HFFc6 (cell line): ENCODE results near the gene ATP6AP1. TPM values are rescaled to one million over a fixed set of nuclear protein-coding genes. Genes with fewer than 3 reads are reported as not detected.

Experiments
- DNase-seq: peaks from one replicate; pipeline ENCODE4 v3.0.0-alpha.2; 2018
- H3K27ac Mint-ChIP-seq: 2 replicates; pipeline ENCODE4 v1.8.0; 2020; ENCODE audit warnings: mild to moderate bottlenecking, mixed read lengths
- H3K27me3 Mint-ChIP-seq: 2 replicates; pipeline ENCODE4 v1.8.0; 2021; ENCODE audit warnings: mild to moderate bottlenecking, moderate library complexity, mixed read lengths; ENCODE audit not compliant: insufficient read depth
- H3K36me3 Mint-ChIP-seq: 2 replicates; pipeline ENCODE4 v1.8.0; 2021; ENCODE audit warnings: low read depth, mixed read lengths
- H3K4me1 Mint-ChIP-seq: 2 replicates; pipeline ENCODE4 v1.8.0; 2020; ENCODE audit warnings: low read depth, mixed read lengths
- H3K4me3 Mint-ChIP-seq: 2 replicates; pipeline ENCODE4 v1.8.0; 2020; ENCODE audit warnings: mild to moderate bottlenecking, moderate library complexity, mixed read lengths
- H3K9me3 Mint-ChIP-seq: 2 replicates; pipeline ENCODE4 v1.8.0; 2020; ENCODE audit warnings: mild to moderate bottlenecking, mixed read lengths
- total RNA-seq, 6 experiments: library from RNA; stranded (reverse); fragmentation: NEBNext Ultra II Directional; extraction: Animal tissue kit (Norgen Biotek cat#: 25700); gene quantifications; 2 replicates in 1 of 6; 3 replicates in 5 of 6; pipeline ENCODE4 v1.2.3, GENCODE V29; 2021
- TF ChIP-seq, protein P1 (sequence below): fragments of 200-600 bp; sonication (generic); IDR thresholded peaks from 2 replicates; pipeline ENCODE4 v1.5.0; 2021; ENCODE audit warnings: antibody characterized with exemption, mild to moderate bottlenecking

The ATP6AP1 gene
- total RNA-seq, 6 experiments from 2014 or later: 107 to 154 (median 123) TPM

DNA sequence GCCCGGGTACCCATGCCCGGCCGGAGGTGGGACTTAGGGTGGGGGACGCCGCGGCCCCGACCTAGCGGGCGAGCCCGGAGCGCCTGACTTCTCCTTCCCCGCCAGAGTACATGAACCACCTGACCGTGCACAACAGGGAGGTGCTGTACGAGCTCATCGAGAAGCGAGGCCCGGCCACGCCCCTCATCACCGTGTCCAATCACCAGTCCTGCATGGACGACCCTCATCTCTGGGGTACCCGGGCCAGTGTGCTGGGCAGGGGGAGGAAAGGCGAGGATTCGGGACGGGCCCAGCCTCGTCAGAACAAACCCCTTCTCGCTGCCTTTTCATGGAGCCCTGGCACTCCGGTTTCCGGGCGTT lies 16.5 kb upstream of the ATP6AP1 start:
- no peak for DNase-seq
- no peaks in the 10 kb centered on the region for H3K9me3 Mint-ChIP-seq
- H3K4me1 Mint-ChIP-seq: peaks cover 25% of the 10 kb centered on the region
- no peaks in the 10 kb centered on the region for H3K27me3 Mint-ChIP-seq
- H3K36me3 Mint-ChIP-seq: peaks cover 5% of the 10 kb centered on the region
- TF ChIP-seq, protein P1, sequence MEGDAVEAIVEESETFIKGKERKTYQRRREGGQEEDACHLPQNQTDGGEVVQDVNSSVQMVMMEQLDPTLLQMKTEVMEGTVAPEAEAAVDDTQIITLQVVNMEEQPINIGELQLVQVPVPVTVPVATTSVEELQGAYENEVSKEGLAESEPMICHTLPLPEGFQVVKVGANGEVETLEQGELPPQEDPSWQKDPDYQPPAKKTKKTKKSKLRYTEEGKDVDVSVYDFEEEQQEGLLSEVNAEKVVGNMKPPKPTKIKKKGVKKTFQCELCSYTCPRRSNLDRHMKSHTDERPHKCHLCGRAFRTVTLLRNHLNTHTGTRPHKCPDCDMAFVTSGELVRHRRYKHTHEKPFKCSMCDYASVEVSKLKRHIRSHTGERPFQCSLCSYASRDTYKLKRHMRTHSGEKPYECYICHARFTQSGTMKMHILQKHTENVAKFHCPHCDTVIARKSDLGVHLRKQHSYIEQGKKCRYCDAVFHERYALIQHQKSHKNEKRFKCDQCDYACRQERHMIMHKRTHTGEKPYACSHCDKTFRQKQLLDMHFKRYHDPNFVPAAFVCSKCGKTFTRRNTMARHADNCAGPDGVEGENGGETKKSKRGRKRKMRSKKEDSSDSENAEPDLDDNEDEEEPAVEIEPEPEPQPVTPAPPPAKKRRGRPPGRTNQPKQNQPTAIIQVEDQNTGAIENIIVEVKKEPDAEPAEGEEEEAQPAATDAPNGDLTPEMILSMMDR: no peak
- H3K27ac Mint-ChIP-seq: peak overlapping the region; percentile 63
- peak overlapping the region; percentile 81 for H3K4me3 Mint-ChIP-seq

DNA sequence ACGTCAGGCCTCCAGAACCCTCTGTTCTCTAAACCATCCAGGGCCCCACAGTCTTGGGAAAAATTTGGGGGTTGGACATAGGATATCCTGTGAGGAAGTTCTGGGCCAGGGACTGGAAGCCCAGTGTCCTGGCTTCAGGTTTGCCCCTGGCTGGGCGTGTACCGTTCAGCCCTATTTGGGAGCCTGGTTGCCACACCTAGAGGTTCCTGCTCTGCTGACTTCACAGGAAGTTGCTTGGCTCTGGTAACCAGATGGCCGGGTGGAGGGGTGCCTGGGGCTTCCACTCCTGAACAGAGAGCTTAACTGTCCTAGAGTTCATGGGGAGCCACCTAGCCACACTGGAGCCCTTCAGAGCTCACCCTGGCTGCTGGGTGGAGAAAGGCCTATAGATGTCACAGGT lies 16.0 kb upstream of the ATP6AP1 start:
- Mint-ChIP-seq H3K9me3 (no peaks in the 10 kb centered on the region), H3K27me3 (no peaks in the 10 kb centered on the region), H3K36me3 (peaks cover 5% of the 10 kb centered on the region), H3K4me3 (peak overlapping the region; percentile 81), H3K27ac (peak overlapping the region; percentile 63), H3K4me1 (peaks cover 25% of the 10 kb centered on the region)
- TF ChIP-seq, protein P1: no peak
- DNase-seq: no peak

GRCh38 chrX:154413142-154413541 lies 15.3 kb upstream of the ATP6AP1 start:
- Mint-ChIP-seq H3K27me3 (no peaks in the 10 kb centered on the region), H3K4me3 (no peak overlapping the region), H3K4me1 (peaks cover 23% of the 10 kb centered on the region), H3K36me3 (peaks cover 5% of the 10 kb centered on the region), H3K9me3 (no peaks in the 10 kb centered on the region), H3K27ac (peak overlapping the region; percentile 63)
- no peak for DNase-seq
- TF ChIP-seq, protein P1: no peak

- no peaks in the 10 kb centered on the region for H3K9me3 Mint-ChIP-seq
- TF ChIP-seq, protein P1: no peak
- H3K4me3 Mint-ChIP-seq: no peak overlapping the region
- DNase-seq: no peak
- H3K27me3 Mint-ChIP-seq: no peaks in the 10 kb centered on the region
- peaks cover 6% of the 10 kb centered on the region; the same call in 1 of the 2 replicates for H3K4me1 Mint-ChIP-seq
- H3K36me3 Mint-ChIP-seq: no peaks in the 10 kb centered on the region; the same call in 1 of the 2 replicates
- no peak overlapping the region for H3K27ac Mint-ChIP-seq
Measured at GRCh38 chrX:154417157-154417556, 11.3 kb upstream of the ATP6AP1 start.

DNA sequence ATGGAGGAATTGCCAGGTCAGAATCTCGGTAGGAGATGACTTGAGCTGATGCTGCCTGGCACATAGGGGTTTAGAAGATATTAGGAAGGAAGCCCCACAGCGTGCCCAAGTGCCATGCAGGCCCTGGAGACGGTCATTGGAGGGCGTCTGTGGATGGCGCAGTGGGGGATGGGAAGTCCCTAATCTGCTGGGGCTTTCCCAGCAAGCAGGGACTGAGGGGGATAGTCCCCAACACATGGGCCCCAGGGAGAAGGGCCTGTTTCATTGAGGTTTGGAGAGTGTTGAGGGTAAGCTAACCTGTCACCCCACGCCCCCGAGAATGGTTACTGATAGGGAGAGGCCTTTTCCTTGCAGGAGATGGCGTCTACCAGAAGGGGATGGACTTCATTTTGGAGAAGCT lies 9.3 kb upstream of the ATP6AP1 start:
- TF ChIP-seq, protein P1: no peak
- no peak for DNase-seq
- no peaks in the 10 kb centered on the region for H3K9me3 Mint-ChIP-seq
- H3K36me3 Mint-ChIP-seq: no peaks in the 10 kb centered on the region; the same call in 1 of the 2 replicates
- no peaks in the 10 kb centered on the region for H3K4me1 Mint-ChIP-seq
- no peak overlapping the region for H3K27ac Mint-ChIP-seq
- H3K4me3 Mint-ChIP-seq: no peak overlapping the region
- no peaks in the 10 kb centered on the region for H3K27me3 Mint-ChIP-seq
